ENCODE data around the gene GAS2L3.

GRCh38 chr12:100529756-100530350, 43.6 kb upstream of the GAS2L3 start:
- TF ChIP-seq EZH2 (IDR thresholded peaks at IDR 0.05; ENCODE audit: insufficient read depth, poor library complexity, severe bottlenecking) (no peak), EZH2phosphoT487 (IDR thresholded peaks at IDR 0.05; ENCODE audit: insufficient read depth, low read depth) (no peak)
